Ascending aorta (tissue), 2 donors: ENCODE measurements around the gene CREB1. TPM values are rescaled to one million over a fixed set of nuclear protein-coding genes. Genes with fewer than 3 reads are reported as not detected.

Experiments
- DNase-seq, 2 donors: peaks; one replicate each; pipeline ENCODE4 v3.0.0-alpha.2; 2019; ENCODE audit warnings: low spot score in 2 of 2
- H3K27ac ChIP-seq, 2 donors: fragments of 200-600 bp; sonication (generic); one replicate each; pipeline ENCODE4 v1.5.1; 2016 to 2017; ENCODE audit warnings: mild to moderate bottlenecking in 1 of 2
- H3K27me3 ChIP-seq: fragments of 200-600 bp; sonication (generic); one replicate; pipeline ENCODE4 v1.5.1; 2017
- H3K36me3 ChIP-seq, 2 donors: fragments of 200-600 bp; sonication (generic); one replicate each; pipeline ENCODE4 v1.5.1; 2016
- H3K4me1 ChIP-seq, 2 donors: fragments of 200-600 bp; sonication (generic); one replicate each; pipeline ENCODE4 v1.5.1; 2016 to 2017; ENCODE audit warnings: mild to moderate bottlenecking in 1 of 2
- H3K4me3 ChIP-seq, 2 donors: fragments of 200-600 bp; sonication (generic); one replicate each; pipeline ENCODE4 v1.5.1; 2016 to 2017; ENCODE audit warnings: mild to moderate bottlenecking in 1 of 2
- H3K9me3 ChIP-seq, 2 donors: fragments of 200-600 bp; sonication (generic); one replicate each; pipeline ENCODE4 v1.5.1; 2016
- intact Hi-C: fragments of 100-400 bp; cut with DNase I; formaldehyde crosslinking; loops from one replicate; pipeline ENCODE4 v1.15.1; 2023
- total RNA-seq: library from RNA; depleted of rRNA; stranded (reverse); fragments of >200 nt; gene quantifications from one replicate; pipeline ENCODE4 v1.1.0, GENCODE V29; 2016
- TF ChIP-seq, protein P1 (sequence below), 3 experiments: fragments of 200-600 bp in 2 of 3; fragments of 450-650 bp in 1 of 3; sonication (generic) in 2 of 3; IDR thresholded peaks; one replicate each; pipeline ENCODE4 v1.5.1; 2016 to 2019; ENCODE audit warnings: antibody characterized with exemption in 3 of 3, mild to moderate bottlenecking in 1 of 3, moderate library complexity in 1 of 3

Gene CREB1
- total RNA-seq, 1 donor from 2014 or later: 12.8 TPM

DNA sequence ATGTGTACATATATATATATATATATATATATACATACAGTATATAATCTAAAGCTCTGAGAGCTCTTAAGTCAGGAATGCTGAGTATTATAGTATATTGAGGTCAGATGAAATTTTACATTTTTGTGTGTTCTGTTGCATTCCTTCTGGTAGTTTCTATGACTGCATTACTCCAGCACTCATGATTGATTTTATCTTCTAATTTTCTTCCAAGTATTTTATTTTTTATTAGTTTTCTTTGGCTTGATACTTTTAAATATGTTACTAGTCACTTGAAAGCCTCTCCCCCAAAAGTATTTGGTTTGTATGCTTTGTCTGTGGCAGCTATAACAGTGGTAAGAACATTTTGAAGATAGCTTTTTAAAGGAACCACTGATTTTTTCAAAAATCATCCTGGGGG is 70.5 kb downstream of the CREB1 start:
- Histone ChIP-seq H3K4me3 (no peak overlapping the region), H3K27ac (no peak overlapping the region), H3K9me3 (no peaks in the 10 kb centered on the region), H3K36me3 (peaks cover 3 to 12% of the 10 kb centered on the region in 2 donors), H3K4me1 (no peaks in the 10 kb centered on the region), H3K27me3 (no peaks in the 10 kb centered on the region)
- DNase-seq: no peak
- TF ChIP-seq, protein P1, sequence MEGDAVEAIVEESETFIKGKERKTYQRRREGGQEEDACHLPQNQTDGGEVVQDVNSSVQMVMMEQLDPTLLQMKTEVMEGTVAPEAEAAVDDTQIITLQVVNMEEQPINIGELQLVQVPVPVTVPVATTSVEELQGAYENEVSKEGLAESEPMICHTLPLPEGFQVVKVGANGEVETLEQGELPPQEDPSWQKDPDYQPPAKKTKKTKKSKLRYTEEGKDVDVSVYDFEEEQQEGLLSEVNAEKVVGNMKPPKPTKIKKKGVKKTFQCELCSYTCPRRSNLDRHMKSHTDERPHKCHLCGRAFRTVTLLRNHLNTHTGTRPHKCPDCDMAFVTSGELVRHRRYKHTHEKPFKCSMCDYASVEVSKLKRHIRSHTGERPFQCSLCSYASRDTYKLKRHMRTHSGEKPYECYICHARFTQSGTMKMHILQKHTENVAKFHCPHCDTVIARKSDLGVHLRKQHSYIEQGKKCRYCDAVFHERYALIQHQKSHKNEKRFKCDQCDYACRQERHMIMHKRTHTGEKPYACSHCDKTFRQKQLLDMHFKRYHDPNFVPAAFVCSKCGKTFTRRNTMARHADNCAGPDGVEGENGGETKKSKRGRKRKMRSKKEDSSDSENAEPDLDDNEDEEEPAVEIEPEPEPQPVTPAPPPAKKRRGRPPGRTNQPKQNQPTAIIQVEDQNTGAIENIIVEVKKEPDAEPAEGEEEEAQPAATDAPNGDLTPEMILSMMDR (IDR thresholded peaks at IDR 0.05): no peak
- intact Hi-C loops: no loop called here

DNA sequence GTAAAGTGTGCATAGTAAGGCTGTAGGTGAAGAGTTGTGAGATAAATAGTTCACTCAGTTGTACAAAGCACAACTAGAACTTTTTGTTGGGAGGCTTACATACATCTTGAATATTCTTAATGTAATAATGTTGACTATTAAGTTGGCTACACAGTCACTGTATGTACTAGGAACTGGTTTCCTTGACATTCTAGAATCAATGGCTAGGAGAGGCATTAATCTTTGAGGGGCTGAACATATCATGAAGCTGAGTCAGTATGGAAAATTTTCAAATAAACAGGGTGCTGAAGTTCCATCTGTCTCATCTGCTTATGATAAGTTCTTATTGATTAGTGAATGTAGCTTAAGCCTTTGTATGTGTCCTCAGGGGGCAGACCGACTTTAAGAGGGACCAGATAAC is 72.0 kb downstream of the CREB1 start:
- H3K36me3 ChIP-seq: peaks cover 3 to 8% of the 10 kb centered on the region in 2 donors
- H3K27ac ChIP-seq: no peak overlapping the region
- TF ChIP-seq, protein P1 (IDR thresholded peaks at IDR 0.05): no peak
- intact Hi-C loops: no loop called here
- no peak for DNase-seq
- no peaks in the 10 kb centered on the region for H3K4me1 ChIP-seq
- H3K27me3 ChIP-seq: no peaks in the 10 kb centered on the region
- no peak overlapping the region for H3K4me3 ChIP-seq
- H3K9me3 ChIP-seq: no peaks in the 10 kb centered on the region

DNA sequence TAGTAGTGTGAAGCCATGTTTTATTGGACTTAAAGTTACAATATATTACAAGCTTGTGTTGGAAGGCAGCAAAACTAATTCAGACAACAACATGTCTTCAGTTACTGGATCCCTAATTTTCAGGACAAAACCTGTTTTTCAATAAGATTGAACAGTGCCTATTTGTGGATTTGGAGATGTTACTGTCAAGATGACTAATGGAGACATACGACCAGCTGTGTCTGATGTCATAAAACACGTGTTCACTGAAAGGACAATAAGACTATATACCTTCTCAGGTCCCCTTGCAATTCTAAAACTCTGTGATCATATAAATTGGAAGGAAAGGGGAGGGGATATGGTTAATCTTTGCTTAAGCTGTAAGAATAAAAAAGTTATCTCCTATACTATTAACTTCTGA is 73.7 kb downstream of the CREB1 start:
- DNase-seq: no peak
- TF ChIP-seq, protein P1 (IDR thresholded peaks at IDR 0.05): no peak
- intact Hi-C loops: no loop called here
- Histone ChIP-seq H3K27ac (no peak overlapping the region), H3K4me1 (no peaks in the 10 kb centered on the region), H3K36me3 (no peaks in the 10 kb centered on the region), H3K9me3 (no peaks in the 10 kb centered on the region), H3K27me3 (no peaks in the 10 kb centered on the region), H3K4me3 (no peak overlapping the region)

DNA sequence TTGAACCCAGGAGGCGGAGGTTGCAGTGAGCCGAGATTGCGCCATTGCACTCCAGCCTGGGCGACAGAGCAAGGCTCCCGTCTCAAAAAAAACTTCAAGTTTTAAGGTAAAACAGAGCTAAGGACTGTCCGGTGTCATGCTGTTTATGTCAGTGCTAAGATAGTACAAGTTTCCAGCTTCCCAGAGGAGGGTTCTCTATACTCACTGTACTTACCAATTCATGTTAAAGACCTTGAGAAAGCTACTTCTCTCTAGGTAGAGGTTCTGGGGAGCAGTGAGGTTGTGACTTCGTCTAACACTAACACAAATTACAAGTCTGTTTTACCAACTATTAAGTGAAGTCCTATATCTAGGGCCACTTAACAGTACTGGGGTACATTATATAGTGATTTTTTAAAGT is 76.6 kb downstream of the CREB1 start:
- Histone ChIP-seq H3K36me3 (no peaks in the 10 kb centered on the region), H3K9me3 (no peaks in the 10 kb centered on the region), H3K27ac (no peak overlapping the region), H3K4me1 (no peaks in the 10 kb centered on the region), H3K4me3 (no peak overlapping the region), H3K27me3 (no peaks in the 10 kb centered on the region)
- TF ChIP-seq, protein P1 (IDR thresholded peaks at IDR 0.05): no peak
- intact Hi-C loops: no loop called here
- no peak for DNase-seq

DNA sequence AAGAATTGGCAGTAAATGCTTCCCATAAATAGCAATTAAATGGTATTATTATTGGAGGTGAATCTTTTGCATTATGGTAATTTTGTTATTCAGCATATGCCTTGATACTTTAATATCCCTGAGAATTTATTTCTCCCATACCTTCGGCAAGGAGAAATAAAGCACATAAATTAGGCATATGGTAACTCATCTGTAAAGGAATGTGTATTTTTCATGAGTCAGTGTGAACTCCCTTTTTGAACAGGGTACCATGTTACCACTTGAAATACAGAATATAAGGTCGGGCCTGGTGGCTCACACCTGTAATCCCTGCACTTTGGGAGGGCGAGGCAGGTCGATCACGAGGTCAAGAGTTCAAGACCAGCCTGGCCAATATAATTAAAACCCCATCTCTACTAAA is 77.1 kb downstream of the CREB1 start:
- no peak overlapping the region for H3K4me3 ChIP-seq
- no peaks in the 10 kb centered on the region for H3K27me3 ChIP-seq
- intact Hi-C loops: no loop called here
- TF ChIP-seq, protein P1 (IDR thresholded peaks at IDR 0.05): no peak
- no peaks in the 10 kb centered on the region for H3K4me1 ChIP-seq
- H3K36me3 ChIP-seq: no peaks in the 10 kb centered on the region
- no peak overlapping the region for H3K27ac ChIP-seq
- no peaks in the 10 kb centered on the region for H3K9me3 ChIP-seq
- DNase-seq: no peak

DNA sequence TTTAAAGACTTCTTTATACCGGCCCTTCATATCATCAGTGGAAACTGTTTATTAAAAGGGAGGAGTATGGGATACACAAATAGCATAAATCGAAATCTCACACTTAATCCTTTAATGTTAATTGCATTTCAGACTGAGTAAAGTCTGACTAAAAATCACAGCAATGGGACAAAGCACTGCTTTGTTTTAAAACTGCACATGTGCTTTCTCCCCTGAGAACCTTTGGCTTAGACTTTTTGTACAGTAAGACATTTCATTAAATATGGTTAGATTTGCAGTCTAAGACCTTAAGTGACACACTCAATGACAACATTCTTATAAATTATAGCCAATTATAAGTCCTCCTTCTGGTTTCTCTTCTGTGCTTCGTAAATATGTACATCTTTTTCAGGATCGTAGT is 83.0 kb downstream of the CREB1 start:
- DNase-seq: no peak
- no peaks in the 10 kb centered on the region for H3K27me3 ChIP-seq
- H3K4me1 ChIP-seq: no peaks in the 10 kb centered on the region
- no peak overlapping the region for H3K4me3 ChIP-seq
- H3K9me3 ChIP-seq: no peaks in the 10 kb centered on the region
- H3K36me3 ChIP-seq: peaks cover 0 to 4% of the 10 kb centered on the region in 2 donors
- no peak overlapping the region for H3K27ac ChIP-seq
- TF ChIP-seq, protein P1 (IDR thresholded peaks at IDR 0.05): no peak
- intact Hi-C loops: no loop called here
